ENCODE data around the gene MXI1.

DNA sequence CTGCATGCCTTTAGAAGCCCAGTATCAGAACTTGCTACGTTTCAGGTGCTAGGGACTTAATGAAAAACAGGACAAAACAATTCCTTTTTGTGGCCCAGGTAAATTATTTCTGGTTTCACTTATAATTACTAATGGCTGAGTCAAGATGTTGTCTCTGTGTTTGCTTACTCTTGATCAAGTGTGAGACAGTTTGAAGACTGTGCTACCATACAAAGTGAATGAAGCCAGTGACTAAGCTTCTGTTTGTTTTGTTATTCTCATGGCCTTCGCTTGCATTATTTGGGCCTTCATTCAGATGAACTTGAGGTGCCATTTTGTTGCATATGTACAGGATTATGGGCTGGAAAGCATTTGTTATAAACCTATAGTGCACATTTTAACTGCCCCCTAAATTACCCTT lies 79.4 kb downstream of the MXI1 start:
- no peak for TF ChIP-seq EZH2 (IDR thresholded peaks at IDR 0.05; ENCODE audit: borderline replicate concordance, insufficient read depth, low read depth, low read length, poor library complexity, severe bottlenecking)
- TF ChIP-seq, protein P1, sequence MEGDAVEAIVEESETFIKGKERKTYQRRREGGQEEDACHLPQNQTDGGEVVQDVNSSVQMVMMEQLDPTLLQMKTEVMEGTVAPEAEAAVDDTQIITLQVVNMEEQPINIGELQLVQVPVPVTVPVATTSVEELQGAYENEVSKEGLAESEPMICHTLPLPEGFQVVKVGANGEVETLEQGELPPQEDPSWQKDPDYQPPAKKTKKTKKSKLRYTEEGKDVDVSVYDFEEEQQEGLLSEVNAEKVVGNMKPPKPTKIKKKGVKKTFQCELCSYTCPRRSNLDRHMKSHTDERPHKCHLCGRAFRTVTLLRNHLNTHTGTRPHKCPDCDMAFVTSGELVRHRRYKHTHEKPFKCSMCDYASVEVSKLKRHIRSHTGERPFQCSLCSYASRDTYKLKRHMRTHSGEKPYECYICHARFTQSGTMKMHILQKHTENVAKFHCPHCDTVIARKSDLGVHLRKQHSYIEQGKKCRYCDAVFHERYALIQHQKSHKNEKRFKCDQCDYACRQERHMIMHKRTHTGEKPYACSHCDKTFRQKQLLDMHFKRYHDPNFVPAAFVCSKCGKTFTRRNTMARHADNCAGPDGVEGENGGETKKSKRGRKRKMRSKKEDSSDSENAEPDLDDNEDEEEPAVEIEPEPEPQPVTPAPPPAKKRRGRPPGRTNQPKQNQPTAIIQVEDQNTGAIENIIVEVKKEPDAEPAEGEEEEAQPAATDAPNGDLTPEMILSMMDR (IDR thresholded peaks at IDR 0.05) = no peak
